HepG2 (cell line): ENCODE data around the gene TRMU. TPM values are rescaled to one million over a fixed set of nuclear protein-coding genes. Genes with fewer than 3 reads are reported as not detected.

Experiments used
- ARNTL ChIP-seq: sonication (generic); formaldehyde crosslinking; IDR thresholded peaks from 2 replicates; pipeline ENCODE4 v1.4.0; 2020; ENCODE audit warnings: mild to moderate bottlenecking, missing genetic modification reagents
- EP300 ChIP-seq, 3 experiments: sonication (generic) in 1 of 3; formaldehyde crosslinking in 1 of 3; IDR thresholded peaks; 2 replicates each; pipeline versions ENCODE4 v1.5.1 to v1.6.1; 2011 to 2020; ENCODE audit warnings: low read depth in 2 of 3, low read length in 2 of 3, borderline replicate concordance in 1 of 3, improper control_type of control experiment in 1 of 3, mild to moderate bottlenecking in 1 of 3, missing genetic modification reagents in 1 of 3, moderate library complexity in 1 of 3
- NFRKB ChIP-seq: fragments of 450-650 bp; IDR thresholded peaks from 2 replicates; pipeline ENCODE4 v1.6.1; 2017
- PRPF4 ChIP-seq: fragments of 200-400 bp; formaldehyde crosslinking; IDR thresholded peaks from 2 replicates; pipeline ENCODE4 v1.6.1; 2016; ENCODE audit warnings: low read length, low read depth; ENCODE audit not compliant: poor library complexity, severe bottlenecking
- SRSF4 ChIP-seq: fragments of 200-400 bp; formaldehyde crosslinking; IDR thresholded peaks from one replicate; pipeline ENCODE4 v1.6.1; 2018; ENCODE audit warnings: mild to moderate bottlenecking, low read depth, low read length, moderate library complexity; ENCODE audit not compliant: poor library complexity, severe bottlenecking
- ZBTB20 ChIP-seq: sonication (generic); formaldehyde crosslinking; IDR thresholded peaks from 2 replicates; pipeline ENCODE4 v1.8.1; 2023; ENCODE audit warnings: missing genetic modification reagents, low read depth, mild to moderate bottlenecking, borderline replicate concordance
- ZFP36L1 ChIP-seq: sonication (generic); formaldehyde crosslinking; IDR thresholded peaks from 2 replicates; pipeline ENCODE4 v1.8.0; 2022; ENCODE audit warnings: mild to moderate bottlenecking, missing genetic modification reagents, moderate library complexity
- ZFY ChIP-seq: sonication (generic); formaldehyde crosslinking; IDR thresholded peaks from 2 replicates; pipeline ENCODE4 v1.4.0; 2020; ENCODE audit warnings: missing genetic modification reagents
- ZZZ3 ChIP-seq: sonication (generic); formaldehyde crosslinking; IDR thresholded peaks from 2 replicates; pipeline ENCODE4 v1.4.0; 2020; ENCODE audit warnings: missing genetic modification reagents, mild to moderate bottlenecking, borderline replicate concordance
- polyA plus RNA-seq, 8 experiments: library from polyadenylated mRNA; depleted of rRNA in 3 of 8; stranded (reverse) in 7 of 8; unstranded in 1 of 8; fragments of >200 nt; fragmentation: Illumina TruSeq in 4 of 8; extraction: Trizol in 4 of 8; gene quantifications; 2 replicates each; pipeline versions ENCODE4 v1.2.1 to v1.2.3, GENCODE V29; 2011 to 2016; ENCODE audit warnings: low read depth in 4 of 8, missing spikeins in 1 of 8, mixed read lengths in 1 of 8; ENCODE audit not compliant: insufficient read depth in 1 of 8
- total RNA-seq, 5 experiments: library from RNA; depleted of rRNA; stranded (reverse); fragments of >200 nt; fragmentation: Illumina TruSeq; extraction: Trizol; gene quantifications; 2 replicates each; pipeline ENCODE4 v1.2.3, GENCODE V29; 2016; ENCODE audit warnings: low read depth in 1 of 5
- TF ChIP-seq, protein P1 (sequence below): sonication (generic); formaldehyde crosslinking; IDR thresholded peaks from 2 replicates; pipeline ENCODE4 v1.5.0; 2020; ENCODE audit warnings: mild to moderate bottlenecking, missing genetic modification reagents
- TF ChIP-seq, protein P2 (sequence below): sonication (generic); formaldehyde crosslinking; IDR thresholded peaks from 2 replicates; pipeline ENCODE4 v1.9.0; 2021; ENCODE audit warnings: mild to moderate bottlenecking, missing genetic modification reagents

The TRMU gene
- total and polyA plus RNA-seq, 2 of the 13 experiments (the other 11 are each of a cell fraction or from before 2014, with no cell fraction given) = 31.0 to 50.2 TPM

GRCh38 chr22:46380069-46380468, 44.6 kb downstream of the TRMU start (continued):
- TF ChIP-seq EP300 (IDR thresholded peaks at IDR 0.05; ENCODE audit: low read depth in 2 of 2, low read length in 2 of 2) = no peak
- no peak for TF ChIP-seq EP300 (CRISPR knock-in tag; IDR thresholded peaks at IDR 0.05; ENCODE audit: borderline replicate concordance)
- TF ChIP-seq, protein P1, sequence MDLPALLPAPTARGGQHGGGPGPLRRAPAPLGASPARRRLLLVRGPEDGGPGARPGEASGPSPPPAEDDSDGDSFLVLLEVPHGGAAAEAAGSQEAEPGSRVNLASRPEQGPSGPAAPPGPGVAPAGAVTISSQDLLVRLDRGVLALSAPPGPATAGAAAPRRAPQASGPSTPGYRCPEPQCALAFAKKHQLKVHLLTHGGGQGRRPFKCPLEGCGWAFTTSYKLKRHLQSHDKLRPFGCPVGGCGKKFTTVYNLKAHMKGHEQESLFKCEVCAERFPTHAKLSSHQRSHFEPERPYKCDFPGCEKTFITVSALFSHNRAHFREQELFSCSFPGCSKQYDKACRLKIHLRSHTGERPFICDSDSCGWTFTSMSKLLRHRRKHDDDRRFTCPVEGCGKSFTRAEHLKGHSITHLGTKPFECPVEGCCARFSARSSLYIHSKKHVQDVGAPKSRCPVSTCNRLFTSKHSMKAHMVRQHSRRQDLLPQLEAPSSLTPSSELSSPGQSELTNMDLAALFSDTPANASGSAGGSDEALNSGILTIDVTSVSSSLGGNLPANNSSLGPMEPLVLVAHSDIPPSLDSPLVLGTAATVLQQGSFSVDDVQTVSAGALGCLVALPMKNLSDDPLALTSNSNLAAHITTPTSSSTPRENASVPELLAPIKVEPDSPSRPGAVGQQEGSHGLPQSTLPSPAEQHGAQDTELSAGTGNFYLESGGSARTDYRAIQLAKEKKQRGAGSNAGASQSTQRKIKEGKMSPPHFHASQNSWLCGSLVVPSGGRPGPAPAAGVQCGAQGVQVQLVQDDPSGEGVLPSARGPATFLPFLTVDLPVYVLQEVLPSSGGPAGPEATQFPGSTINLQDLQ = no peak
- TF ChIP-seq ZFP36L1 (CRISPR knock-in tag) = no peak
- TF ChIP-seq NFRKB = no peak
- no peak for TF ChIP-seq SRSF4
- peak; percentile 56 for TF ChIP-seq PRPF4
- no peak for TF ChIP-seq ZBTB20
- 0 out of 2 replicates have a peak, but pooled peaks have one; percentile 3 for TF ChIP-seq ARNTL (CRISPR knock-in tag)
- 0 out of 2 replicates have a peak, but pooled peaks have one; percentile 44 for TF ChIP-seq ZZZ3 (CRISPR knock-in tag)
- TF ChIP-seq, protein P2, sequence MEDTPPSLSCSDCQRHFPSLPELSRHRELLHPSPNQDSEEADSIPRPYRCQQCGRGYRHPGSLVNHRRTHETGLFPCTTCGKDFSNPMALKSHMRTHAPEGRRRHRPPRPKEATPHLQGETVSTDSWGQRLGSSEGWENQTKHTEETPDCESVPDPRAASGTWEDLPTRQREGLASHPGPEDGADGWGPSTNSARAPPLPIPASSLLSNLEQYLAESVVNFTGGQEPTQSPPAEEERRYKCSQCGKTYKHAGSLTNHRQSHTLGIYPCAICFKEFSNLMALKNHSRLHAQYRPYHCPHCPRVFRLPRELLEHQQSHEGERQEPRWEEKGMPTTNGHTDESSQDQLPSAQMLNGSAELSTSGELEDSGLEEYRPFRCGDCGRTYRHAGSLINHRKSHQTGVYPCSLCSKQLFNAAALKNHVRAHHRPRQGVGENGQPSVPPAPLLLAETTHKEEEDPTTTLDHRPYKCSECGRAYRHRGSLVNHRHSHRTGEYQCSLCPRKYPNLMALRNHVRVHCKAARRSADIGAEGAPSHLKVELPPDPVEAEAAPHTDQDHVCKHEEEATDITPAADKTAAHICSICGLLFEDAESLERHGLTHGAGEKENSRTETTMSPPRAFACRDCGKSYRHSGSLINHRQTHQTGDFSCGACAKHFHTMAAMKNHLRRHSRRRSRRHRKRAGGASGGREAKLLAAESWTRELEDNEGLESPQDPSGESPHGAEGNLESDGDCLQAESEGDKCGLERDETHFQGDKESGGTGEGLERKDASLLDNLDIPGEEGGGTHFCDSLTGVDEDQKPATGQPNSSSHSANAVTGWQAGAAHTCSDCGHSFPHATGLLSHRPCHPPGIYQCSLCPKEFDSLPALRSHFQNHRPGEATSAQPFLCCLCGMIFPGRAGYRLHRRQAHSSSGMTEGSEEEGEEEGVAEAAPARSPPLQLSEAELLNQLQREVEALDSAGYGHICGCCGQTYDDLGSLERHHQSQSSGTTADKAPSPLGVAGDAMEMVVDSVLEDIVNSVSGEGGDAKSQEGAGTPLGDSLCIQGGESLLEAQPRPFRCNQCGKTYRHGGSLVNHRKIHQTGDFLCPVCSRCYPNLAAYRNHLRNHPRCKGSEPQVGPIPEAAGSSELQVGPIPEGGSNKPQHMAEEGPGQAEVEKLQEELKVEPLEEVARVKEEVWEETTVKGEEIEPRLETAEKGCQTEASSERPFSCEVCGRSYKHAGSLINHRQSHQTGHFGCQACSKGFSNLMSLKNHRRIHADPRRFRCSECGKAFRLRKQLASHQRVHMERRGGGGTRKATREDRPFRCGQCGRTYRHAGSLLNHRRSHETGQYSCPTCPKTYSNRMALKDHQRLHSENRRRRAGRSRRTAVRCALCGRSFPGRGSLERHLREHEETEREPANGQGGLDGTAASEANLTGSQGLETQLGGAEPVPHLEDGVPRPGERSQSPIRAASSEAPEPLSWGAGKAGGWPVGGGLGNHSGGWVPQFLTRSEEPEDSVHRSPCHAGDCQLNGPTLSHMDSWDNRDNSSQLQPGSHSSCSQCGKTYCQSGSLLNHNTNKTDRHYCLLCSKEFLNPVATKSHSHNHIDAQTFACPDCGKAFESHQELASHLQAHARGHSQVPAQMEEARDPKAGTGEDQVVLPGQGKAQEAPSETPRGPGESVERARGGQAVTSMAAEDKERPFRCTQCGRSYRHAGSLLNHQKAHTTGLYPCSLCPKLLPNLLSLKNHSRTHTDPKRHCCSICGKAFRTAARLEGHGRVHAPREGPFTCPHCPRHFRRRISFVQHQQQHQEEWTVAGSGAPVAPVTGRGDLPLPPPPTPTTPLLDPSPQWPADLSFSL = no peak
- no peak for TF ChIP-seq ZFY (CRISPR knock-in tag)
